Uterus (tissue), 2 donors: ENCODE results near the gene LGI2.

Source experiments
- POLR2A ChIP-seq, 2 donors: fragments of 450-650 bp; IDR thresholded peaks; one replicate each; pipeline ENCODE4 v1.6.1; 2016; ENCODE audit warnings: antibody characterized with exemption in 2 of 2, mild to moderate bottlenecking in 1 of 2, moderate library complexity in 1 of 2
- TF ChIP-seq, protein P1 (sequence below), 4 experiments: fragments of 200-600 bp in 2 of 4; fragments of 450-650 bp in 2 of 4; sonication (generic) in 2 of 4; IDR thresholded peaks; one replicate each; pipeline ENCODE4 v1.5.1; 2016 to 2019; ENCODE audit warnings: antibody characterized with exemption in 4 of 4, mild to moderate bottlenecking in 2 of 4, moderate library complexity in 1 of 4

DNA sequence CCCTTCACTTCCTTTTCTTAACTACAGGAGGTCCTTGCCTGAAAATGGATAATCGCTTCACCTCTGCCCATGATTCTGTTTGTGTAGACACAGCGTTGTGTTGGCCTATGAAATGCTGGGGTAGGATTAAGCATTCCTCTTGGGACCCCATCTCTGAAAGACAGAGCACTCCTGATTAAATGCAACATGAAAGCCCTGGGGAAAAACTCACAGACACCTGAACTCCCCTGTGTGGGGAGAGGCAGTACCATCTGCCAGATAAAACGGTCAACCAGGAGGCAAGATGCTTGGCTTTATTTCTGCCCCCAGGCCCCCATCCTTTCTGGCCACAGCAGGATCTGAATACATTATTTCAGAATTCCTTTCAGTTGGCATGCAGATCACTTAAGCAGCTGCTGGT is 1.9 kb downstream of the LGI2 start:
- TF ChIP-seq, protein P1, sequence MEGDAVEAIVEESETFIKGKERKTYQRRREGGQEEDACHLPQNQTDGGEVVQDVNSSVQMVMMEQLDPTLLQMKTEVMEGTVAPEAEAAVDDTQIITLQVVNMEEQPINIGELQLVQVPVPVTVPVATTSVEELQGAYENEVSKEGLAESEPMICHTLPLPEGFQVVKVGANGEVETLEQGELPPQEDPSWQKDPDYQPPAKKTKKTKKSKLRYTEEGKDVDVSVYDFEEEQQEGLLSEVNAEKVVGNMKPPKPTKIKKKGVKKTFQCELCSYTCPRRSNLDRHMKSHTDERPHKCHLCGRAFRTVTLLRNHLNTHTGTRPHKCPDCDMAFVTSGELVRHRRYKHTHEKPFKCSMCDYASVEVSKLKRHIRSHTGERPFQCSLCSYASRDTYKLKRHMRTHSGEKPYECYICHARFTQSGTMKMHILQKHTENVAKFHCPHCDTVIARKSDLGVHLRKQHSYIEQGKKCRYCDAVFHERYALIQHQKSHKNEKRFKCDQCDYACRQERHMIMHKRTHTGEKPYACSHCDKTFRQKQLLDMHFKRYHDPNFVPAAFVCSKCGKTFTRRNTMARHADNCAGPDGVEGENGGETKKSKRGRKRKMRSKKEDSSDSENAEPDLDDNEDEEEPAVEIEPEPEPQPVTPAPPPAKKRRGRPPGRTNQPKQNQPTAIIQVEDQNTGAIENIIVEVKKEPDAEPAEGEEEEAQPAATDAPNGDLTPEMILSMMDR (IDR thresholded peaks at IDR 0.05), result no peak
- TF ChIP-seq POLR2A (IDR thresholded peaks at IDR 0.05), result no peak
